Fibroblast of lung (primary cell): ENCODE measurements around the gene TSPAN16. TPM values are rescaled to one million over a fixed set of nuclear protein-coding genes. Genes with fewer than 3 reads are reported as not detected.

Experiments used
- DNase-seq, 2 donors: peaks; one replicate each; pipeline versions ENCODE4 v3.0.0 to v3.0.0-alpha.2; 2010; ENCODE audit warnings: low read depth in 2 of 2
- H2AFZ ChIP-seq: 2 replicates; pipeline ENCODE4 v1.5.1; 2012; ENCODE audit warnings: low read length, control low read depth, inconsistent platforms
- H3K27ac ChIP-seq: 2 replicates; pipeline ENCODE4 v1.5.1; 2011; ENCODE audit warnings: low read length, control low read depth; ENCODE audit not compliant: insufficient read depth
- H3K27me3 ChIP-seq: 2 replicates; pipeline ENCODE4 v1.5.1; 2011; ENCODE audit warnings: mild to moderate bottlenecking, low read length; ENCODE audit not compliant: control insufficient read depth, insufficient read depth
- H3K36me3 ChIP-seq: 2 replicates; pipeline ENCODE4 v1.5.1; 2011; ENCODE audit warnings: low read length; ENCODE audit not compliant: control insufficient read depth, insufficient read depth
- H3K4me1 ChIP-seq: 2 replicates; pipeline ENCODE4 v1.5.1; 2011; ENCODE audit warnings: low read length; ENCODE audit not compliant: control insufficient read depth, insufficient read depth; ENCODE audit errors: extremely low read depth
- H3K4me2 ChIP-seq: 2 replicates; pipeline ENCODE4 v1.5.1; 2011; ENCODE audit warnings: low read length, control low read depth; ENCODE audit not compliant: insufficient read depth; ENCODE audit errors: extremely low read depth
- H3K4me3 ChIP-seq, 4 experiments: fragments of 200-600 bp in 1 of 4; sonication (generic) in 1 of 4; replicated peaks in 1 of 4; 2 replicates each; pipeline ENCODE4 v1.5.1; 2011 to 2016; ENCODE audit warnings: low read length in 4 of 4, low read depth in 3 of 4, mild to moderate bottlenecking in 3 of 4, control low read depth in 2 of 4, inconsistent platforms in 1 of 4, mixed read lengths in 1 of 4; ENCODE audit not compliant: insufficient read depth in 1 of 4; ENCODE audit errors: control extremely low read depth in 1 of 4
- H3K79me2 ChIP-seq: 2 replicates; pipeline ENCODE4 v1.5.1; 2012; ENCODE audit warnings: mild to moderate bottlenecking, low read length, inconsistent platforms; ENCODE audit not compliant: control insufficient read depth, insufficient read depth
- H3K9ac ChIP-seq: 2 replicates; pipeline ENCODE4 v1.5.1; 2011; ENCODE audit warnings: mild to moderate bottlenecking, low read length, control low read depth; ENCODE audit not compliant: insufficient read depth
- H3K9me3 ChIP-seq: 2 replicates; pipeline ENCODE4 v1.5.1; 2012; ENCODE audit warnings: low read depth, low read length; ENCODE audit not compliant: control insufficient read depth, insufficient read depth
- H4K20me1 ChIP-seq: 2 replicates; pipeline ENCODE4 v1.5.1; 2011; ENCODE audit warnings: low read length; ENCODE audit not compliant: control insufficient read depth, insufficient read depth; ENCODE audit errors: extremely low read depth
- CTCF ChIP-seq, 2 donors: IDR thresholded peaks in 1 of 2; conservative IDR thresholded peaks in 1 of 2; 1 replicate in 1 of 2; 2 replicates in 1 of 2; pipeline ENCODE4 v1.5.1; 2011 to 2012; ENCODE audit warnings: low read length in 2 of 2, control low read depth in 1 of 2, inconsistent platforms in 1 of 2, low read depth in 1 of 2, mild to moderate bottlenecking in 1 of 2
- EZH2 ChIP-seq: IDR thresholded peaks from 2 replicates; pipeline ENCODE4 v1.5.1; 2012; ENCODE audit warnings: low read length, control low read depth, mild to moderate bottlenecking; ENCODE audit errors: missing control alignments
- polyA plus RNA-seq, 2 donors: library from polyadenylated mRNA; depleted of rRNA in 1 of 2; stranded (reverse) in 1 of 2; unstranded in 1 of 2; fragments of >200 nt; gene quantifications; 2 replicates each; pipeline ENCODE4 v1.2.1, GENCODE V29; 2011 to 2012; ENCODE audit warnings: missing spikeins in 1 of 2
- total RNA-seq: library from RNA; depleted of rRNA; stranded (reverse); fragments of >200 nt; gene quantifications from 2 replicates; pipeline ENCODE4 v1.2.1, GENCODE V29; 2014

TSPAN16 gene
- total and polyA plus RNA-seq, 2 donors (not counting 1 experiment from before 2014, with no cell fraction given), result not detected

- no peak for DNase-seq
- H2AFZ ChIP-seq, result no peak overlapping the region
- no peaks in the 10 kb centered on the region for H3K27me3 ChIP-seq
- no peak overlapping the region for H3K4me2 ChIP-seq
- H3K4me1 ChIP-seq, result peaks cover 14% of the 10 kb centered on the region
- no peak overlapping the region for H3K27ac ChIP-seq
- H4K20me1 ChIP-seq, result no peaks in the 10 kb centered on the region
- no peak overlapping the region for H3K9ac ChIP-seq
- H3K4me3 ChIP-seq, result no peak overlapping the region
- no peaks in the 10 kb centered on the region for H3K79me2 ChIP-seq
- peaks cover 3% of the 10 kb centered on the region for H3K36me3 ChIP-seq
- no peaks in the 10 kb centered on the region for H3K9me3 ChIP-seq
- TF ChIP-seq CTCF (conservative IDR thresholded peaks at IDR 0.05 in 1 of 2, IDR thresholded peaks at IDR 0.05 in 1 of 2; ENCODE audit: low read depth in 1 of 2, low read length in 2 of 2), result no peak
- TF ChIP-seq EZH2, result no peak
These were observed 46.5 kb downstream of the TSPAN16 start for GRCh38 chr19:11342429-11342828.

- DNase-seq, result peak in 1 of 2 donors; percentile 14
- Histone ChIP-seq H2AFZ (no peak overlapping the region), H3K4me3 (peak overlapping the region; percentile 66 to 90 (median 84)), H3K27ac (no peak overlapping the region), H3K4me2 (peak overlapping the region; percentile 76), H3K9me3 (no peaks in the 10 kb centered on the region), H3K79me2 (no peaks in the 10 kb centered on the region), H3K36me3 (peaks cover 3% of the 10 kb centered on the region), H3K4me1 (peaks cover 11% of the 10 kb centered on the region), H3K27me3 (no peaks in the 10 kb centered on the region), H4K20me1 (no peaks in the 10 kb centered on the region), H3K9ac (no peak overlapping the region)
- no peak for TF ChIP-seq CTCF (conservative IDR thresholded peaks at IDR 0.05 in 1 of 2, IDR thresholded peaks at IDR 0.05 in 1 of 2; ENCODE audit: low read depth in 1 of 2, low read length in 2 of 2)
- TF ChIP-seq EZH2, result no peak
These were observed 49.3 kb downstream of the TSPAN16 start for GRCh38 chr19:11345122-11345803.

GRCh38 chr19:11346104-11346940, 50.4 kb downstream of the TSPAN16 start, which contains the start of the genes CCDC159 and TMEM205:
CCDC159 (plus strand) TSS chr19:11346519; CDS start chr19:11346607, 88 bp downstream.
TMEM205 (minus strand) TSS chr19:11346268; CDS start chr19:11345619, 649 bp downstream.
- Histone ChIP-seq H3K27ac (peak within 1 kb of the TSS; percentile 85), H2AFZ (peak within 1 kb of the TSS; percentile 89), H3K79me2 (no peaks in the 10 kb centered on the region), H3K9ac (peak within 1 kb of the TSS; percentile 73), H3K27me3 (no peaks in the 10 kb centered on the region), H3K4me3 (peak within 1 kb of the TSS; percentile 66 to 90 (median 84)), H3K4me1 (peaks cover 11% of the 10 kb centered on the region), H3K4me2 (peak within 1 kb of the TSS; percentile 95), H3K9me3 (no peaks in the 10 kb centered on the region), H3K36me3 (peaks cover 2% of the 10 kb centered on the region), H4K20me1 (no peaks in the 10 kb centered on the region)
- TF ChIP-seq CTCF (conservative IDR thresholded peaks at IDR 0.05 in 1 of 2, IDR thresholded peaks at IDR 0.05 in 1 of 2; ENCODE audit: low read depth in 1 of 2, low read length in 2 of 2), result no peak
- DNase-seq, result peak; percentile 99
